NCI-H446 treated with DMSO at 0.1 percent for 48 hours (cell line): ENCODE measurements around the gene EFNA5.
A peak's percentile ranks its signal among the peaks of the same experiment; 100 is the strongest.

Experiments used
- DNase-seq: peaks from one replicate; lab custom pipeline; 2025; lab: John Stamatoyannopoulos, UW

EFNA5 gene

GRCh38 chr5:107639990-107640389 is 30.7 kb downstream of the EFNA5 start:
- DNase-seq: no peak

- no peak for DNase-seq
These were observed 34.2 kb downstream of the EFNA5 start for GRCh38 chr5:107636555-107636954.

- no peak for DNase-seq
These were observed 34.7 kb downstream of the EFNA5 start for GRCh38 chr5:107636068-107636467.

- DNase-seq: no peak
These were observed 35.5 kb downstream of the EFNA5 start for GRCh38 chr5:107634981-107635848.

- peak; percentile 57 for DNase-seq
These were observed 37.4 kb downstream of the EFNA5 start for GRCh38 chr5:107633171-107633901.

- DNase-seq: no peak
These were observed 38.9 kb downstream of the EFNA5 start for GRCh38 chr5:107631805-107632362.

- no peak for DNase-seq
These were observed 40.6 kb downstream of the EFNA5 start for GRCh38 chr5:107630184-107630583.

GRCh38 chr5:107624235-107624634 is 46.5 kb downstream of the EFNA5 start:
- DNase-seq: no peak

GRCh38 chr5:107621089-107621488 is 49.6 kb downstream of the EFNA5 start:
- no peak for DNase-seq

GRCh38 chr5:107619781-107620180 is 51.0 kb downstream of the EFNA5 start:
- no peak for DNase-seq

- peak; percentile 18 for DNase-seq
These were observed 52.5 kb downstream of the EFNA5 start for GRCh38 chr5:107618242-107618641.

- no peak for DNase-seq
These were observed 53.7 kb downstream of the EFNA5 start for GRCh38 chr5:107617052-107617451.

- no peak for DNase-seq
These were observed 54.5 kb downstream of the EFNA5 start for GRCh38 chr5:107616213-107616612.

- no peak for DNase-seq
These were observed 55.4 kb downstream of the EFNA5 start for GRCh38 chr5:107615299-107615817.

- DNase-seq: no peak
These were observed 58.2 kb downstream of the EFNA5 start for GRCh38 chr5:107612541-107612940.

- no peak for DNase-seq
These were observed 59.9 kb downstream of the EFNA5 start for GRCh38 chr5:107610798-107611197.

GRCh38 chr5:107607671-107608345 is 62.9 kb downstream of the EFNA5 start:
- DNase-seq: no peak

- DNase-seq: no peak
These were observed 63.5 kb downstream of the EFNA5 start for GRCh38 chr5:107607196-107607595.

- DNase-seq: no peak
These were observed 65.1 kb downstream of the EFNA5 start for GRCh38 chr5:107605596-107606125.

- DNase-seq: no peak
These were observed 65.7 kb downstream of the EFNA5 start for GRCh38 chr5:107604990-107605389.

- DNase-seq: no peak
These were observed 66.4 kb downstream of the EFNA5 start for GRCh38 chr5:107604146-107604910.
